Brain microvascular endothelial cell (primary cell): ENCODE measurements around the gene RAB3C.
"Not testable (repeated sequence)": the region's sequence is repeated elsewhere in the genome, so short reads cannot be mapped to it uniquely, and the experiment has no call there.

Source experiments
- DNase-seq: peaks from one replicate; pipeline ENCODE4 v3.0.0-alpha.2; 2020
- H3K27ac ChIP-seq: fragments of 250-450 bp; sonication (Bioruptor Pico); 2 replicates; pipeline ENCODE4 v1.5.1; 2020; ENCODE audit warnings: mild to moderate bottlenecking, moderate library complexity
- H3K27me3 ChIP-seq: fragments of 250-450 bp; sonication (Bioruptor Pico); replicated peaks from 2 replicates; pipeline ENCODE4 v1.5.1; 2020; ENCODE audit warnings: mild to moderate bottlenecking
- H3K36me3 ChIP-seq: fragments of 250-450 bp; sonication (Bioruptor Pico); replicated peaks from 2 replicates; pipeline ENCODE4 v1.5.1; 2020; ENCODE audit warnings: mild to moderate bottlenecking
- H3K4me3 ChIP-seq: 2 replicates; pipeline ENCODE4 v1.5.1; 2011; ENCODE audit warnings: low read depth, mild to moderate bottlenecking, control low read depth, low read length, moderate library complexity
- in situ Hi-C: cut with HindIII; loops from 2 replicates; pipeline ENCODE4 v1.10.0; 2017; ENCODE audit warnings: low sequenced_read_pairs, low pct_ligation_motif_present
- TF ChIP-seq, protein P1 (sequence below): IDR thresholded peaks from 2 replicates; pipeline ENCODE4 v1.5.1; 2011; ENCODE audit warnings: low read depth, mild to moderate bottlenecking, moderate library complexity, low read length, control low read depth, inconsistent platforms; ENCODE audit errors: missing control alignments

RAB3C gene

DNA sequence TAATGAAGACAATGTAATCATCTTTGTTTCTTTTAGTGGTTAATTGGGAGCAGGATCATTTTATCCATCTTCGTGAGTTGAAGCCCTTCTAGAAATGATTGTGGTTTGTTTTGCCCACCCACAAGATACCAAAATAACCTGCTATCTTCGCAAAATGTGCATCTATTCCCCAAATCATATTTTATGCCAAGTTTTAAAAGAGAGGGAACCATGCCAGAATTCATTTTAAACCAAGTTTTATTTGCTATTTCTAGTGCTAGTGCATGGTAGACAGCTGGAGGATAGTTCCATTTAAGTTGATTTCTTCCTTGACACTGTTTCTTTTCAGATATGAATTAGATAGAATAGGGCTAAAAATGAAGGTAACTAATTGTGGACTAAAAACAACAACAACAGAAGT is 104.2 kb downstream of the RAB3C start:
- Histone ChIP-seq H3K36me3 (no peaks in the 10 kb centered on the region), H3K4me3 (no peak overlapping the region), H3K27me3 (no peaks in the 10 kb centered on the region), H3K27ac (no peak overlapping the region)
- DNase-seq, result no peak
- in situ Hi-C loops, result no loop called here
- TF ChIP-seq, protein P1, sequence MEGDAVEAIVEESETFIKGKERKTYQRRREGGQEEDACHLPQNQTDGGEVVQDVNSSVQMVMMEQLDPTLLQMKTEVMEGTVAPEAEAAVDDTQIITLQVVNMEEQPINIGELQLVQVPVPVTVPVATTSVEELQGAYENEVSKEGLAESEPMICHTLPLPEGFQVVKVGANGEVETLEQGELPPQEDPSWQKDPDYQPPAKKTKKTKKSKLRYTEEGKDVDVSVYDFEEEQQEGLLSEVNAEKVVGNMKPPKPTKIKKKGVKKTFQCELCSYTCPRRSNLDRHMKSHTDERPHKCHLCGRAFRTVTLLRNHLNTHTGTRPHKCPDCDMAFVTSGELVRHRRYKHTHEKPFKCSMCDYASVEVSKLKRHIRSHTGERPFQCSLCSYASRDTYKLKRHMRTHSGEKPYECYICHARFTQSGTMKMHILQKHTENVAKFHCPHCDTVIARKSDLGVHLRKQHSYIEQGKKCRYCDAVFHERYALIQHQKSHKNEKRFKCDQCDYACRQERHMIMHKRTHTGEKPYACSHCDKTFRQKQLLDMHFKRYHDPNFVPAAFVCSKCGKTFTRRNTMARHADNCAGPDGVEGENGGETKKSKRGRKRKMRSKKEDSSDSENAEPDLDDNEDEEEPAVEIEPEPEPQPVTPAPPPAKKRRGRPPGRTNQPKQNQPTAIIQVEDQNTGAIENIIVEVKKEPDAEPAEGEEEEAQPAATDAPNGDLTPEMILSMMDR, result no peak

DNA sequence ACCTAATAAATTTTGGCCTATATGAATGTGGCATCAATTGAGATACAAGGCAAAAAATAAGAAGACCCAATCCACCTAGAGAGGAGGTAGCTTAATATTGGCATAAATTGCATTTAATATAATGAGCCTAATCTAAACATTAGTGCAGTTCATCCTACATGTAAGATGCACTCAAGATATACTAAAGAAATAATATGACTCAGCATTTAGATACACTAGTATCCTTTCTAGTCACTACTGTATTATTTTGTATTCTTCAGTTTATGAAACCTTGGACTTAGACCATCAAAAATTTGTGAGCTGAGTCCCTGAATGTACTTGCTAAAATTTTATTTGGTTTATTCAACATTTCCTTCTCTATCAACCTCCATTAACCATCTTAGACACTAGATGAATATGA is 104.7 kb downstream of the RAB3C start:
- TF ChIP-seq, protein P1, result no peak
- H3K4me3 ChIP-seq, result no peak overlapping the region
- H3K36me3 ChIP-seq, result no peaks in the 10 kb centered on the region
- DNase-seq, result no peak
- no peak overlapping the region for H3K27ac ChIP-seq
- in situ Hi-C loops, result no loop called here
- no peaks in the 10 kb centered on the region for H3K27me3 ChIP-seq

DNA sequence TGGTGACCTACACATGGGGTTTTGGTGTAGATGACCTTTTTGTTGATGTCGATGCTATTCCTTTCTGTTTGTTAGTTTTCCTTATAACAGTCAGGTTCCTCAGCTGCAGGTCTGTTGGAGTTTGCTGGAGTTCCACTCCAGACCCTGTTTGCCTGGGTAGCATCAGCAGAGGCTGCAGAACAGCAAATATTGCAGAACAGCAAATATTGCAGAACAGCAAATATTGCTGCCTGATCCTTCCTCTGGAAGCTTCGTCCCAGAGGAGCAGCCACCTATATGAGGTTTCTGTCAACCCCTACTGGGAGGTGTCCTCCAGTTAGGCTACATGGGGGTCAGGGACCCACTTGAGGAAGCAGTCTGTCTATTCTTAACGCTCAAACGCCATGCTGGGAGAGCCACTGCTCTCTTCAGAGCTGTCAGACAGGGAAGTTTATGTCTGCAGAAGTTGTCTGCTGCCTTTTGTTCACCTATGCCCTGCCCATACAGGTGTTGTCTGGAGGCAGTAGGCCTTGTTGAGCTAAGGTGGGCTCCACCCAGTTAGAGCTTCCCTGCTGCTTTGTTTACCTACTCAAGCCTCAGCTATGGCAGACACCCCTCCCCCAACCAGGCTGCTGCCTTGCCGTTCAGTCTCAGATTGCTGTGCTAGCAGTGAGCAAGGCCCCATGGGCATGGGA is 116.3 kb downstream of the RAB3C start:
- in situ Hi-C loops, H3K27ac ChIP-seq, H3K4me3 ChIP-seq, H3K36me3 ChIP-seq, H3K27me3 ChIP-seq, DNase-seq: not testable (repeated sequence)

DNA sequence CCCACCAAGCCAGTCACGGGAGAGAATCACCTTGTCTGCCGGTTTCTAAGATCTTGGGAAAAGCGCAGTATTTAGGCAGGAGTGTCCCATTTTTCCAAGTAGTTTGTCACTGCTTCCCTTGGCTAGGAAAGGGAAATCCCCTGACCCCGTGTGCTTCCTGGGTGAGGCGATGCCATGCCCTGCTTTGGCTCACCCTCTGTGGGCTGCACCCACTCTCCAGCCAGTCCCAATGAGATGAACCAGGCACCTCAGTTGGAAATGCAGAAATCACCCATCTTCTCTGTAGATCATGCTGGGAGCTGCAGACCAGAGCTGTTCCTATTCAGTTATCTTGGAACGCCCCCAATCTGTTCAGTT is 116.9 kb downstream of the RAB3C start:
- no peaks in the 10 kb centered on the region for H3K36me3 ChIP-seq
- in situ Hi-C loops, result no loop called here
- TF ChIP-seq, protein P1, result no peak
- no peak for DNase-seq
- H3K27ac ChIP-seq, result no peak overlapping the region
- no peak overlapping the region for H3K4me3 ChIP-seq
- no peaks in the 10 kb centered on the region for H3K27me3 ChIP-seq

DNA sequence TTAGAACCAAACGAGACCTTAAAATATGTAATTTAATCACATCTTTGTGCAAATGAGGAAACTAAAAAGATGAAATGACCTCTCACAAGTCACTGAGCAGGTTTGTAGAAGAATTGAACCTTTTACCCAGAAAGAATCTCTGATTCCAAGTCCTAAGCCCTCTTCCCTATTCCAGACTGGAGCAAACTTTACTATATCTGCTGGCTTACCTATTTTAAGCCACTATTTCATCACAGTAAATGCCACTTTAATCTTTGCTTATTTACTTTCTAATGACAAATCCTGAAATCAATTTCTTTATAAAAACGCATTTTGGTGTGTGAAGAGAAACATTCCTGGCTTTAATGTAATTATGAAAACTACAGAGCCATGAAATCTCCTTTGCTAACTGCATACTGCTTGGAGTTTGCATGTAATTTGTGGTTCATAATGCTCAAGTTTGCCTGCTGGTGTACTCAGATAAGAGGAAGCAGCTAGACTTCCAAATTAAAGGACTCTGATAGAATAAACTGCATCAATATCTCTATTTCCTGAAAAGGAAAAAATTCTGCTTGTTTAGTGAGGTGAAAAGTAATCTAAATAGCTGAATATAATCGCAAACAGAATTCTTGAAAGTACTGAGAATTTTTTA is 121.2 kb downstream of the RAB3C start:
- no peaks in the 10 kb centered on the region for H3K36me3 ChIP-seq
- no peaks in the 10 kb centered on the region for H3K27me3 ChIP-seq
- in situ Hi-C loops, result no loop called here
- TF ChIP-seq, protein P1, result no peak
- H3K4me3 ChIP-seq, result no peak overlapping the region
- DNase-seq, result no peak
- H3K27ac ChIP-seq, result no peak overlapping the region

DNA sequence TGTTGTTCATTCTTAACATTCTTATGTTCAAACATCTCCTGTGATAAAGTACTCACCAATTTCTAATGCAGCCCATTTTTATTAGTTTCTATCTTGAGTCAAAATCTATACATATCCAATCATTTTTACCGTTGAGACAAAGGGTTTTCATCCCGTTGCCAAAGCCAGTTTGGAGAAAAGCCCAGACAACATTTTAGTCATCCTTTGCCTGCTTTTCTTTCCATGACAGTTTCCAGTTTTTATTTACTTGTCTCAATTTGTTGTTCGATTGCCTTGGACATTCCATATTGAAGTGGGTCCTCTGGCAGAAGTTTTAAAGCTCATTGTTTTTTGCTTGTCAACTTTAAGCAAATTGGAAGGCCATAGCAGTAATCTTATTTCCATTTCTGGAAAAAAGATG is 123.9 kb downstream of the RAB3C start:
- TF ChIP-seq, protein P1, result no peak
- no peak for DNase-seq
- in situ Hi-C loops, result no loop called here
- Histone ChIP-seq H3K4me3 (no peak overlapping the region), H3K27ac (no peak overlapping the region), H3K36me3 (no peaks in the 10 kb centered on the region), H3K27me3 (no peaks in the 10 kb centered on the region)
